Muscle of arm (tissue), 12 donors: Measurements from ENCODE around the gene CENPF. TPM values are rescaled to one million over a fixed set of nuclear protein-coding genes. Genes with fewer than 3 reads are reported as not detected.

Experiments
- DNase-seq: peaks from one replicate; pipeline ENCODE4 v3.0.0-alpha.2; 2013
- polyA plus RNA-seq, 12 donors: library from polyadenylated mRNA; unstranded; fragments of 120-200 nt; gene quantifications; one replicate each; pipeline ENCODE4 v1.2.1, GENCODE V29; 2013; ENCODE audit not compliant: insufficient read length in 12 of 12

Gene CENPF
- polyA plus RNA-seq, 12 donors = 20.4 to 72.5 (median 40.3) TPM; not detected in 1

GRCh38 chr1:214617843-214618242 is 14.8 kb downstream of the CENPF start:
- no peak for DNase-seq

DNA sequence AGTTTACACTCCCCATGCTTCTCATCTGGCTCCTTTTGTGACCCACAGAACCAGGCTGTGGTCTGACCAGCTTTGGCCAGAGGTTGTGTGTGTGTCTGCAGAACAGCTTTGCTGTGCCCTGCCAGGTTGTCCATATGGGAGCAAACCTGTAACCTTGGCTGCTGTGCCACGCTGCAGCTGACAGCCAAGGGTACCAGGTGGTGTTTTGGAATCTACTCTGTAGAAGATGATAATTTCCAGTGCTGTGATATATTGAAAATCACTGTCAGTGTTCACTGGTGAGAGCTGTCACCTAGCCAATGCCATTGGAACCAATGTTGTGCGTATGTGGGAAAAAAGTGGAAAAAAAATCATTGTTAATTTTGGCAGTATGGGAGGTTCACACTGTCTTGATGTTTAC is 18.2 kb downstream of the CENPF start:
- no peak for DNase-seq

DNA sequence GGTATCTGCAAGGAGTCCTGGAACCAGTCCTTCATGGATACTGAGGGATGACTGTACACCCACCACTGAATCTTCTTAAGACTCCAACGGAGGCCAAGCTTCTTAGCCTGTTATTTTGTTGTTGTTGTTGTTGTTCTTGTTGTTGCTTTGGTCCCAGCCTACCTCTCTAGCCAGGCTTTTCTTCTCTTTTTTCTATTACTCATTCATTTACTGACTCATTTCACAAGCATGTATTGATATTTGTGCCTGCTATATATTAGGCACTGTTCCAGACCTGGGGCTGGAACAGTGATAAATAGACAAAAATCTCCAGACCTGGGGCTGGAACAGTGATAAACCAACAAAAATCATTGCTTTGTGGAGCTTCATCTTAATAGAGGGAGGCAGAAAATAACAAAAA is 20.4 kb downstream of the CENPF start:
- no peak for DNase-seq

- no peak for DNase-seq
Measured at GRCh38 chr1:214632091-214632490, 29.1 kb downstream of the CENPF start.

GRCh38 chr1:214633686-214634085 is 30.7 kb downstream of the CENPF start:
- DNase-seq = no peak

DNA sequence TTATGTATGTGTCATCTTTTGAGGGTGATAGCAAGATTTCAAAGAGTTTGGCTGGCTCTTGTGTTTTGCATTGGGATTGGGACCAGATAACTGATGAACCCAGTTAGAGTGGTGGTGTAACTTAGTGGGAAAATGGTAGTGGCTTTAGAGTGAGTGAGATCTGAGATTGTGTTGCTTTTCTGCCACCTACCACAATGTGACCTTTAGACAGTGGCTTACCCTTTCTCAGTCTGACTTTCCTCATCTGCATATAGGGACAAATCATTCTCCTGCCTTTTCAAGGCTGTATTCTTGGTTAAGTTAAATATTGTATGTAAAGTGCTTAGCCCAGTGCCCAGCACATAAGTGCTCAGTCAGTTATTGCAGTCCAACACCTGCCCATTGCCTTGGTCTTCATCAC is 31.3 kb downstream of the CENPF start:
- no peak for DNase-seq

DNA sequence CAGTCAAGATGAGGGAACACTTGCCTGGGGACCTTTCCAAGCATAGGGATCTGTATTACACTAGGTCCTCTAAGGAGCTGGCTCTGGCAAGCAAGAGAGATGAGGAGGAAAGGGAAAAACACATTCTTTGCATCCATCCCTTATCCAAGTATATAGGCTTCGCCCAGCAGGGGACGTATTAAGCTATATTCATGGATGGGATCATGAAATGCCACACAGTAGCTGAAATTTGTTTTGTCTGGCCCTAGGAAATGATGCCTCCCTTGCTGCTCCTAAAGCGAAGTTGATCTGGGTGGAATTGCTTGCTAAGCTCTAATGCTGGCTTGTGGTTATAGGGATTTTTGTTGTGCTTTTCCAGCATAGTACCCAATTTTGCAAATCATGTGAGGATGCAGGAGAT is 32.1 kb downstream of the CENPF start:
- DNase-seq = no peak

DNA sequence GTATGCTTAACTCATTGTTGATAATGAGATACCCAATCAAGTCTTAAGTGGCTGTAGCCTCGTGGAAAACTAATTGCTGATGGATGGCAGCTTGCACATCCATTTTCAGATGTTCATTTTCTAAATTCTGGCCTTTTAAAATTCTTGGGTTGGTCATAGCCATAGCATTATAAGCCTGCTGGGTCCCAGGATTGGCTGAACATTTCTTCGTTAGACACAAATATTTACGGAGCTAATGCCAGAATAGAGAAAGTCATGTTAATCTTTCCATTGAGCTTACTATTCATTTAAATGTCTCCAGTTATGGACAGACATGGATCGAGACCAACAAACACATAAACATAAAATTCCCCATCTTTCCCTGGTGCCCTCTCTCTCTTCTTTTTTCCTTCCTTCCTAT is 32.5 kb downstream of the CENPF start:
- no peak for DNase-seq

- DNase-seq = no peak
Measured at GRCh38 chr1:214636436-214636835, 33.4 kb downstream of the CENPF start.

DNA sequence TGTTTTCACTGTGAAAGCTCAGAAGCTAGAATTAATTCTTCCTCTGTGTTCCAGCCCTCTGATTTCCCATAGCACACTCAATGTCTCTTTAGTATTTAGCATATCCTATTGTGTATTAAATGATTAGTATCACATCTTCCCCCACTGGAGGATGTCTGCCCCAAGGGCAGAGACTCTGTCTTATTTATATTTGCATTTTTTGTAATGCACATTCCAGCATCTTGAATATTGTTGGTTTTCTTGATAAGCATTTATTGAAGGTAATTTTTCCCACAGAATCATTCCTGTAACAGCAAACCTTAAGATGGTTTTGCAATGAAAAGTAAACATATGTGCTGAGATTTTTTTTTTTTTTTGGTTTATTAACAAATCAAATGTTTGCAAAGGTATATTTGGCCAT is 34.1 kb downstream of the CENPF start:
- no peak for DNase-seq

- DNase-seq = no peak
Measured at GRCh38 chr1:214637722-214638458, 34.9 kb downstream of the CENPF start.

DNA sequence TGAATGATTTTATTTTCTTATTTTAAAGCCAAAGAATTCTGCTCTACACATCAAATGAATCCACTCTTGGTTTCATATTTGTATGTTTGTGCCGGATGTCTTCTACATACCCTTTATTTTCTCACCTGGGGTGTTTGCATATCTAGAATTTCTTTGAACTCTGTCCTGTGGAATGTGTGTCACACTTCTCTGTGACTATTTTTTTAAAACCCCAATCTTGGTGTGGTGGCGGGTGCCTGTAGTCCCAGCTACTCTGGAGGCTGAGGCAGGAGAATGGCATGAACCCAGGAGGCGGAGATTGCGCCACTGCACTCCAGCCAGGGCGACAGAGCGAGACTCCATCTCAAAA is 35.4 kb downstream of the CENPF start:
- no peak for DNase-seq

DNA sequence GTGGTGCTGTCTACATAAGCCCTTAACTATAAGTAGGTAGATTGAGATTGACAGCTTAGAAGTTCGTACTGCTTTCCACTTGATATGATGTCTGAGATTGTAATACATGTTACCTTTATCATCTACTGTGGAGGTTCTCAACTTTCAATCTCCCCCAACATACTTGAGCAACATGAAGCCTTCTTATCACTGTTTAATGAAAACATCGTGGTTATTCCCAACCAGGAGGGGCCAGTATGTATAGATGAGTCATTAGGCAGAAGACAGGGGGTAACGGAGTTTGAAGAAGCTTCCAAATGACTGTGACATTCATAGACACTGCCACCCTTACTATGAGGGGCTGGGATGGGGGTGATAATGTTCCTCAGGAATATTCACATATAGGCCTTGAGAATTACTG is 36.0 kb downstream of the CENPF start:
- no peak for DNase-seq

GRCh38 chr1:214640431-214641213 is 37.6 kb downstream of the CENPF start:
- DNase-seq = no peak

- no peak for DNase-seq
Measured at GRCh38 chr1:214641214-214641895, 38.4 kb downstream of the CENPF start.

DNA sequence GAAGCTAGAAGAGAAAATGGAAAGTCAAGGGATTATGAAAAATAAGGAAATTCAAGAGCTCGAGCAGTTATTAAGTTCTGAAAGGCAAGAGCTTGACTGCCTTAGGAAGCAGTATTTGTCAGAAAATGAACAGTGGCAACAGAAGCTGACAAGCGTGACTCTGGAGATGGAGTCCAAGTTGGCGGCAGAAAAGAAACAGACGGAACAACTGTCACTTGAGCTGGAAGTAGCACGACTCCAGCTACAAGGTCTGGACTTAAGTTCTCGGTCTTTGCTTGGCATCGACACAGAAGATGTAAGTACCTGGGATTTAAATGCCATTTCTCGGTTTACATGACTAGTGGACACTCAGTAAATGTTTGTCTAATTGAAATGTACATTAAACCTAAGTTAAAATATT is 40.0 kb downstream of the CENPF start:
- DNase-seq = no peak

DNA sequence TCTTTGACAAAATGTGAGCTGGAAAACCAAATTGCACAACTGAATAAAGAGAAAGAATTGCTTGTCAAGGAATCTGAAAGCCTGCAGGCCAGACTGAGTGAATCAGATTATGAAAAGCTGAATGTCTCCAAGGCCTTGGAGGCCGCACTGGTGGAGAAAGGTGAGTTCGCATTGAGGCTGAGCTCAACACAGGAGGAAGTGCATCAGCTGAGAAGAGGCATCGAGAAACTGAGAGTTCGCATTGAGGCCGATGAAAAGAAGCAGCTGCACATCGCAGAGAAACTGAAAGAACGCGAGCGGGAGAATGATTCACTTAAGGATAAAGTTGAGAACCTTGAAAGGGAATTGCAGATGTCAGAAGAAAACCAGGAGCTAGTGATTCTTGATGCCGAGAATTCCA is 42.7 kb downstream of the CENPF start:
- DNase-seq = no peak

DNA sequence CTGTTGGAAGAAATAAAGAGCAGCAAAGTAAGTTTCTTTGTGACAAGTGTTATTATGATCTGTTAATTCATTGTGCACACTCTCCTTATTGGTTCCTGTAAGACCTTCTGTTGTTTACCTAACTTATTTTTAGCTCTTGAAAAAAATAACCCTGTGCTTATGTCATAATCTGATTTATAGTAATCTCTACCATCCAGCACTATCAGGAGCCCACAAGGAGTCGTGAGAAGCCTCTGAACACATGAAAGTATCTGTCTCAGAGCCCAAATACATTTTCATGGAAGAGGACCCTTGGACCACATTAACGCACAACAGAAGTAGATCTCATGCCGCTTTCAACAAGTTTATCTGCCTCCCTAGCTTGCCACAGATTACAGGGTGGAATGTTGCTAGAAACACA is 45.8 kb downstream of the CENPF start:
- DNase-seq = no peak

- no peak for DNase-seq
Measured at GRCh38 chr1:214649607-214650006, 46.6 kb downstream of the CENPF start.

DNA sequence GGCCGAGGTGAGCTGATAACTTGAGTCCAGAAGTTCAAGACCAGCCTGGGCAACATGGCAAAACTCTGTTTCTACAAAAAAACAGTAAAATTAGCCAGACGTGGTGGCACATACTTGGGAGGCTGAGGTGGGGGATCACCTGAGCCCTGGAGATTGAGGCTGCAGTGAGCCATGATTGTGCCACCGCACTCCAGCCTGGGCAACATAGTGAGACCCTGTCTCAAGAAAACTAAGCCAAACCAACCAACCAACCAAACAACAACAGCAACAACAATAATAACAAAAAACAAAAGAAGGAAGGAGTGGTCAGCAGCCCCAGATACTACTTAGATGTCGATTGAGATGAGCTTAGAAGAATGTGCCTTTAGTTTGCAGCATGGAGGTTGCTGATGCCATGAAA is 47.7 kb downstream of the CENPF start:
- no peak for DNase-seq

DNA sequence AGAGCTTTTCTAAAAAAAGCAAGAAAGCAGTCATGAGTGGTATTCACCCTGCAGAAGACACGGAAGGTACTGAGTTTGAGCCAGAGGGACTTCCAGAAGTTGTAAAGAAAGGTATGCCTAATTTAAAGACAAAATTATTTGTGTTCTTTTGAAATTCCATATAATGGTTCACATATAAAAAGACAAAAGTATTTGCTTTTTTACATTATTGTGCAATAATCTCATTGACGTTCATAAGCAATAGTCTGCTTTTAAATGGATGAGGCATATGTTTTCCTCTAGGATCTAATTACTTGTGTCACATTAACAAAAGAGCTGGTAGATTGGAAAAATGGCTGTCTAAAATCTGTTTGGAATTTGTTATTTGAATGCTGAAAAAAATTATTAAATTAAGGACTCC is 54.3 kb downstream of the CENPF start:
- no peak for DNase-seq

GRCh38 chr1:214658175-214658574 is 55.2 kb downstream of the CENPF start:
- no peak for DNase-seq

GRCh38 chr1:214658785-214659184 is 55.8 kb downstream of the CENPF start:
- no peak for DNase-seq
